GM18520 (cell line): ENCODE results near the gene MTCL1.

ENCODE experiments used
- ATAC-seq: cut with Tn5 transposase; IDR thresholded peaks from one replicate; pipeline ENCODE4 v1.9.1; 2021; ENCODE audit not compliant: unreplicated experiment

The MTCL1 gene

DNA sequence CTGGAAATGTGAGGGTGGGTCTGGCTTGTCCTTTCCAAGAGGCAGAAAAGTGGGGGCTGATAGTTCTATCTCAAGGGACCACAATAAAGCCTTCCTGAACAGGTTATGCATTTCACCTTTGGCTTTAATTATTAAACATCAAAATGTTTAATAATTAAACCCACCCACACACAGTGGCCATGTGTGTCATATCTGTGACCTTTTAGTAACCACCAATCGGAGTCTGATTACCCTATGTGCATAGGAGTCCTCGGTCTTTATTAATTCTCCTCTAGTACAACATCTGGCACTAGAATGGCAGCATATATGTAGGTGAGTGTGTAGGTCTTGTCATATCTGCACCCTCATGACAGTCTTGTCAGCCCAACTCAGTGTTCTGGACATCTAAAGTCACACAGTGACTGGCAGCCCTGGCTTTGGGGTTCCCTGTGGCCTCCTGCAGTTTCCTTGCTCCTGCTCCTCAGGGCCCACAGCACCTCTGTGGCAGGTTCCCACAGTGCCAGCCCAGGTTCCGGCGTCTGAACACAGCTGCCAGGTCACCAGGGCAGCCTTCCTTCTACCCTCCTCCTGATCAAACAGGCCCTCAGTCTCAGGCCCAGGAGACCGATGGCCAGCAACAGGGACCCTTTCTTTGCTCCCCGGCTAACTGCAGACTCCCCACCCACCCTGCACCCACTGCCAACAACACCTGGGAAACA lies 100.9 kb downstream of the MTCL1 start:
- ATAC-seq = no peak

GRCh38 chr18:8806798-8807487 lies 101.6 kb downstream of the MTCL1 start:
- ATAC-seq = no peak

DNA sequence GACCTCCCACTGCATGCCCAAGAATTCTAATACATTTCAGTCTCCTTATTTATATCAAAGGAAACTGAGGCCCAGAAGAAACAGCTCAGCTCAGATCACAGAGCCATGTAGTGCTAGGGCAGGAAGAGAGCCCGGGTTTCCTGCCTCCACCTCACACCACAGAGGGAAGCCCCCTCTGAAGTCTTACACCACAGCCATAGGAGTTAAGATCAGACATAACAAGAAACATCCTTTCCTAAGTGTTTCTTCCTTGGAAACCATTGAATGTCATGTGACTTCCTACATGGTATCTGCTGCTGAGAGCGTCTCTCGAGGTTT lies 102.1 kb downstream of the MTCL1 start:
- no peak for ATAC-seq

DNA sequence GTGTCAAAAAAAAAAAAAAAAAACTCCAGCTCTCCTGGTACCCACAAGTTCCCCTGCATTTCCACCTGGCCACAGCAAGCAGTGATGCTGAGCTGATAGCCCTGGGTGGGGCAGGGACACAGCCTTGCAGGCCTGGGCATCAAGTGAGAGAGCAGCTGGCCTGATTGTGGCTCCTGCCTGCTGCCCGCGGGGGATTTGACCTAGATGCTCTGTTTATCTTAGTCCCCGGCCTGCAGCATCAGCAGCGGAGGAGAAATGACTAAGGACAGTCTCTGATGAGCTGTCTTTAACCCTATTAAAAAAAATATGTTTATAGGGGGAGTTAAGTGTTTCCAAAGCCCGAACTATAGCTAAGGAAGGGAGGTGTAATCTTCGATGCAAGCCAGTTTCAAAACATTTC lies 102.6 kb downstream of the MTCL1 start:
- no peak for ATAC-seq

GRCh38 chr18:8809514-8809913 lies 104.2 kb downstream of the MTCL1 start:
- ATAC-seq = no peak

DNA sequence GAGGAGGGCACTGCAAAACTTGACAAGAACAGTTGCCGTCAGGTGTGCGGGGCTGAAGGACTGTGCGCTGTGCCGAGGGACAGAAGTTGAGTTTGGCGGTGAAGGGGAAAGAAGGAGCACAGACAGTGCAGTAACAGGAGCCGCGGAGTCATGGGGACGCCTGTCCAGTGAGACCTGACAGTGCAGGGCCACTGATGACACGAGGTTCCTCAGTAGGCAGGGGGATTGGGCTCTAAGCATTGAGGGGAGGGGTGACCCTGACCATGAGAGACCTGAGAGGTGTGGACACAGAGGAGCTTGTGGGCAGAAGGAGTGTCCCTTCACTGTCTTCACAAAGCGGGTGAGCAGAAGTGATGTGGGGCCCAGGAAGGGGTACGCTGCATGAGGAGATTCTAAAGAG lies 104.8 kb downstream of the MTCL1 start:
- ATAC-seq = no peak

- no peak for ATAC-seq
Measured at GRCh38 chr18:8811115-8811514, 105.8 kb downstream of the MTCL1 start.

DNA sequence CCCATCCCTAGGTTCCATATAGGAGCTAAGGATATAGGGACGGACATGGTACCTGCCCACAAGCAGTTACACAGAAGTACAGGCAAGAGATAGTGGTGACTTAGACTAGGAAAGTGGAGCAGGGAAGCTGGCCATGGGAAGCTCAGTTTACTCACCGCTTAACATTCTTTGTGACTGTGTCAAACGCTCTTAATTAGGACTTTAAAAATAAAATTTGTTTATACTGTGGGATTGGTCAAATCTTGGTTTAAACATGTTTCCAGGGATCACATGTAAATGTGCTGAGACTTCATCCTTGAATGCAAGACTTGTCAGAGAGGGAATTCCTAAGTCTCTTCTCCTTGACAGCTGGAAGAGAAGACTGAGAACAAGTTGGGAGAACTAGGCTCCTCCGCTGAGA lies 107.3 kb downstream of the MTCL1 start:
- no peak for ATAC-seq

DNA sequence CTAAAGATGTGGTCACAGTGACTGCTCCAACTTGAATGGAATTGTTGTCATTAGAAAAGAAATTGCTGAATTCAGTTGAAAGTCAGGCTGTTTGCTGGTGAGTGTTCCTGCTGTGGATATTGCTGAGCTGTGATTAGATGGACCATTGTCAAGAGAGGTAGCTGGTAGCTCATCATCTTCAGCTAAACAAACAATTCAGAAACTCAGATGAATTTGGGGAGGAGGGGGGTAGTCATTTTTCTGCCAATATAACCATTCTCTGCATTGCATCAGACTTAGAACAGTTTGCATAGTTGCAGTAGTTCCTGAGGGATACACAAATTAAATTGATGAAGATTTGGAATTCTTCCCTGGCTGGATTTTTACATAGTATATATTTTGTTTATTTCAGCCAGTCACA lies 108.3 kb downstream of the MTCL1 start:
- no peak for ATAC-seq

DNA sequence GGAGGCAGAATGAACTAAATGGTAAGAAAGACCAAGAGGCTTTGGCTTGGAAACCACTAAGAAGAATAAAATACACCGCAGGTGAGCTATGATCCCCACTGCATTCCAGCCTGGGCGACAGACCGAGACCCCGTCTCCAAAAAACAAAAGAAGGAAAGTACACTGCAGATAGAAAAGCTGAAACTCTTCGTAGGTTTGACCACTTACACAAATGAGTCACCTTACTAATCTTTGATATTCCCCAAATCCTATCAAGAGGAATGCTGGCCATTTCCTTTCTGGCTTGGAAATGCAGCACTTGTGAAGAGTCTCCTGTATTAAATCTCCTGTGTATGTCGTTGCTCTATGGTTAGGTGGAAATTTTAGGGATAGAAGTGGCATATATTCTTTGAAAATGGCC lies 108.8 kb downstream of the MTCL1 start:
- no peak for ATAC-seq

DNA sequence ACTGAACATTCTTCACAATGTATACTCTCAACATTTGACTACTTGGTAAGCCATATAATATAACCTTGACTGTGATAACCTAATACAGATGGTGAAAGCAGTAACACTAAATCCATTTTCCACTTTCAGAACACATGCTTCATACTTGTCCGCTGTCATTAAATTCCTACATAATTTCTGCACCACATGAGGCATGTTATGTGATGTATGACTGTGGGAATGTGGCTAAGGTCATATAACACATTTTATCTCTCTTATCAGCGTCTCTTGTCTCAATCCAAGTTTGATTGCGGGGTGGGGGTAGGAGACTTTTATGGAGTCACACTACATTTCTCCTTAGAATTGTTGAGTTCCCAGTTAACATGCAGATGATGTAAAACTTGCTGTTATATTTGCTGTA lies 110.9 kb downstream of the MTCL1 start:
- no peak for ATAC-seq

- ATAC-seq = no peak
Measured at GRCh38 chr18:8816816-8817215, 111.5 kb downstream of the MTCL1 start.

DNA sequence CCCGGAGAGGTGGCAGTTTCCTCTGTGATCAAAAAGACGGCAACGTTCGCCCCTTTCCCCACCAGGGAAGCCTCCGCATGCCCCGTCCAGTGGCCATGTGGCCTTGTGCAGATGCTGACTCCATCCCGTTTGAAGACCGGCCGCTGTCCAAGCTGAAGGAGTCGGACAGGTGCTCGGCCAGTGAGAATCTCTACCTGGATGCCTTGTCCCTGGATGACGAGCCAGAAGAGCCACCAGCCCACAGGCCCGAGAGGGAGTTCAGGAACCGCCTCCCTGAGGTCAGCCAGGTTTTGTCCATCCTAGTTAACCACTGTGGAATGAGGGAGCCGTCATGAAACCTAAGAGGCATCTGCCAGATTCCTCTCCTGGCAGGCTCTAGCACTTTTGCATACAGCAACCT lies 113.6 kb downstream of the MTCL1 start:
- ATAC-seq = no peak

- ATAC-seq = no peak
Measured at GRCh38 chr18:8820396-8821082, 115.2 kb downstream of the MTCL1 start.

GRCh38 chr18:8821083-8821465 lies 115.7 kb downstream of the MTCL1 start:
- no peak for ATAC-seq

DNA sequence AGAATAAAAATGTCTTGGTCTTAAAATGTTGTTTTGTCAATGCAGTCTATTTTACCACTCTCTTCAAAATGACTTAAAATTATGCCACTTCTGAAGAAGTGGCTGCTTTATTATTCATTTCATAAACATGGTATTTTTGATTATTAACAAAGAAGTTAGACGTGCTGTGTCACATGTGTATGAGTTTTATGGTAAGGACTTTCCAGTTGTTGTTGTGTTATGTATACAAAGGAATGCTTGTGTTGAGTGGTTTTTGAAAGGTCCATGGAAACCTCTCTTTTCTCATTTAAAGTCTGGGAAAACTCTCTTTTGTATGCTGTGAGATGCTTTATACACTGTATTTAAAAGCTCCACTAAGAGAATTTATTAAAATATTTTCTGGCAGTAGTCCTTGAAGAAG lies 116.2 kb downstream of the MTCL1 start:
- ATAC-seq = no peak

DNA sequence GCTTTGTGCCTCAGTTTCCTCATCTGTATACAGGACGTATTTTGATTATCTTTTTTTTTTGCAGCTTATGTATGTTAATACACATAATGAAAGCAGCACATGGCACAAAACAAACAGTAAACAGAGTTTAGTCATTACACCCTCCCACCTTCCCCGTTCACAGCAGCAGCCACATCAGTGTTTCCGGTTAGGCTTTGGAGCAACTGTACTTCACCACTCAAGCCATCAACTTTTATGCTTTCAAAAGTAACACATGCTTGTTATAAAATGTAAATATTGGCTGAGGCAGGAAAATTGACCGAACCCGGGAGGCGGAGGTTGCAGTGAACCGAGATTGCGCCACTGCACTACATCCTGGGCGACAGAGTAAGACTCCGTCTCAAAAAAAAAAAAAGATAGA lies 117.3 kb downstream of the MTCL1 start:
- no peak for ATAC-seq

- no peak for ATAC-seq
Measured at GRCh38 chr18:8823530-8823929, 118.2 kb downstream of the MTCL1 start.

DNA sequence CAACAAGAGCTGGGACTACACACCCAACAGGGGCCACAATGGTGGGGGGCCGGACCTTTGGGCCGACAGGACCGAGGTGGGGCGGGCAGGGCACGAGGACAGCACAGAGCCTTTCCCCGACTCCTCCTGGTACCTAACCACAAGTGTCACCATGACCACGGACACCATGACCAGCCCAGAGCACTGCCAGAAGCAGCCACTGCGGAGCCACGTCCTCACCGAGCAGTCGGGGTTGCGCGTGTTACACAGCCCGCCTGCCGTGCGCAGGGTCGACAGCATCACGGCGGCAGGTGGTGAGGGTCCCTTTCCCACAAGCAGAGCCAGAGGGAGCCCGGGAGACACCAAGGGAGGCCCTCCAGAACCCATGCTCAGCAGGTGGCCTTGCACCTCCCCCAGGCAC lies 119.5 kb downstream of the MTCL1 start:
- no peak for ATAC-seq

DNA sequence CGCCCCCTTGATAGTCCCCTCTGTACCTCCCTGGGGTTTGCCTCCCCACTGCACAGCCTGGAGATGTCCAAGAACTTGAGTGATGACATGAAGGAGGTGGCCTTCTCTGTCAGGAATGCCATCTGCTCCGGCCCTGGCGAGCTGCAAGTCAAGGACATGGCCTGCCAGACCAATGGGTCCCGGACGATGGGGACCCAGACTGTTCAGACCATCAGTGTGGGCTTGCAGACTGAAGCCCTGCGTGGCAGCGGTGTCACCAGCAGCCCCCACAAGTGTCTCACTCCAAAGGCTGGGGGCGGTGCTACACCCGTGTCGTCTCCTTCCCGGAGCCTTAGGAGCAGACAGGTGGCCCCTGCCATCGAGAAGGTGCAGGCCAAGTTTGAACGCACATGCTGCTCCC lies 119.9 kb downstream of the MTCL1 start:
- no peak for ATAC-seq

- no peak for ATAC-seq
Measured at GRCh38 chr18:8825729-8826375, 120.5 kb downstream of the MTCL1 start.

GRCh38 chr18:8826514-8826913 lies 121.2 kb downstream of the MTCL1 start:
- ATAC-seq = no peak
